Omental fat pad (tissue), 4 donors: ENCODE data around the gene NT5C3B. TPM values are rescaled to one million over a fixed set of nuclear protein-coding genes. Genes with fewer than 3 reads are reported as not detected.

Experiments
- ATAC-seq: fragments of 150-250 bp; one replicate; pipeline ENCODE4 v1.9.1; 2016; ENCODE audit warnings: mild to moderate bottlenecking, moderate library complexity; ENCODE audit not compliant: low FRiP score
- DNase-seq: peaks from one replicate; pipeline ENCODE4 v3.0.0-alpha.2; 2019; ENCODE audit warnings: low spot score
- CTCF ChIP-seq, 3 donors: fragments of 450-650 bp; IDR thresholded peaks; one replicate each; pipeline ENCODE4 v1.5.1; 2016 to 2017; ENCODE audit warnings: antibody characterized with exemption in 3 of 3, mild to moderate bottlenecking in 3 of 3, moderate library complexity in 2 of 3
- total RNA-seq, 4 donors: library from RNA; depleted of rRNA; stranded (reverse); fragments of >200 nt; gene quantifications; one replicate each; pipeline ENCODE4 v1.1.0, GENCODE V29; 2016

The NT5C3B gene
- total RNA-seq, 4 donors from 2014 or later = 35.5 to 65.9 (median 42.5) TPM

GRCh38 chr17:41870627-41871026 lies 34.6 kb upstream of the NT5C3B start:
- no peak for TF ChIP-seq CTCF (IDR thresholded peaks at IDR 0.05)
- DNase-seq (no peak), ATAC-seq (no peak)

- TF ChIP-seq CTCF (IDR thresholded peaks at IDR 0.05) = no peak
- DNase-seq (no peak), ATAC-seq (no peak)
Measured at GRCh38 chr17:41870097-41870496, 34.1 kb upstream of the NT5C3B start.

- no peak for DNase-seq
- ATAC-seq = no peak
- TF ChIP-seq CTCF (IDR thresholded peaks at IDR 0.05) = no peak
Measured at GRCh38 chr17:41869426-41869825, 33.4 kb upstream of the NT5C3B start.

GRCh38 chr17:41868568-41868967 lies 32.5 kb upstream of the NT5C3B start:
- ATAC-seq (no peak), DNase-seq (no peak)
- TF ChIP-seq CTCF (IDR thresholded peaks at IDR 0.05) = no peak

- DNase-seq = no peak
- no peak for TF ChIP-seq CTCF (IDR thresholded peaks at IDR 0.05)
- no peak for ATAC-seq
Measured at GRCh38 chr17:41865596-41865893, 29.5 kb upstream of the NT5C3B start.

- DNase-seq (peak; percentile 65), ATAC-seq (peak; percentile 93)
- no peak for TF ChIP-seq CTCF (IDR thresholded peaks at IDR 0.05)
Measured at GRCh38 chr17:41864836-41865595, 29.0 kb upstream of the NT5C3B start, which contains the start of gene KLHL11. Gene KLHL11 (minus strand): TSS chr17:41865423. CDS start chr17:41865370, 53 bp downstream.

GRCh38 chr17:41864498-41864835 lies 28.4 kb upstream of the NT5C3B start:
- TF ChIP-seq CTCF (IDR thresholded peaks at IDR 0.05) = no peak
- ATAC-seq = no peak

More at GRCh38 chr17:41864498-41864835, 28.4 kb upstream of the NT5C3B start:
- DNase-seq = no peak
